Measurements from ENCODE around the gene TBK1. TPM values are rescaled to one million over a fixed set of nuclear protein-coding genes. Genes with fewer than 3 reads are reported as not detected.

Gene TBK1
- total and polyA plus RNA-seq, 10 of the 15 experiments (the other 5 are each of a cell fraction or from before 2014, with no cell fraction given): 13.4 to 49.3 (median 37.7) TPM

GRCh38 chr12:64451687-64452558 is at the start of gene TBK1 (continued):
- peak; percentile 81 to 94 for TF ChIP-seq BHLHE40 (IDR thresholded peaks at IDR 0.05; ENCODE audit: borderline replicate concordance in 1 of 2, low read depth in 2 of 2, low read length in 1 of 2)
- TF ChIP-seq USF2 (IDR thresholded peaks at IDR 0.05; ENCODE audit: borderline replicate concordance, low read depth, low read length): peak; percentile 91
- no peak for TF ChIP-seq CTCF (IDR thresholded peaks at IDR 0.05 in 2 of 3, conservative IDR thresholded peaks at IDR 0.05 in 1 of 3; ENCODE audit: control insufficient read depth in 2 of 3, extremely low read depth in 1 of 3, insufficient read depth in 1 of 3, low read depth in 3 of 3, low read length in 3 of 3)
- TF ChIP-seq CBX5 (IDR thresholded peaks at IDR 0.05; ENCODE audit: low read depth): 0 out of 2 replicates have a peak, but pooled peaks have one; percentile 9
- TF ChIP-seq NR2C1 (IDR thresholded peaks at IDR 0.05): peak; percentile 40; the same call in 1 of the 2 replicates
- no peak; the same call in 1 of the 2 replicates for TF ChIP-seq SMAD5 (IDR thresholded peaks at IDR 0.05; ENCODE audit: low read depth)
- TF ChIP-seq CHD4 (IDR thresholded peaks at IDR 0.05): no peak
- peak; percentile 82 for TF ChIP-seq NR2F1 (conservative IDR thresholded peaks at IDR 0.05)
- TF ChIP-seq FOXK2 (IDR thresholded peaks at IDR 0.05): no peak
- peak; percentile 96 for TF ChIP-seq LARP7 (IDR thresholded peaks at IDR 0.05)
- TF ChIP-seq MEF2A (IDR thresholded peaks at IDR 0.05; ENCODE audit: insufficient read depth, low read depth, low read length): no peak
- TF ChIP-seq SUPT20H (IDR thresholded peaks at IDR 0.05; ENCODE audit: borderline replicate concordance, control insufficient read depth, low read depth, low read length): no peak
- peak; percentile 58; the same call in 1 of the 2 replicates for TF ChIP-seq YY1 (IDR thresholded peaks at IDR 0.05; ENCODE audit: low read depth, low read length)
- TF ChIP-seq HDGF (IDR thresholded peaks at IDR 0.05): no peak
- TF ChIP-seq ZNF207 (IDR thresholded peaks at IDR 0.05; ENCODE audit: borderline replicate concordance): peak; percentile 80; the same call in 1 of the 2 replicates
- TF ChIP-seq, protein P1, sequence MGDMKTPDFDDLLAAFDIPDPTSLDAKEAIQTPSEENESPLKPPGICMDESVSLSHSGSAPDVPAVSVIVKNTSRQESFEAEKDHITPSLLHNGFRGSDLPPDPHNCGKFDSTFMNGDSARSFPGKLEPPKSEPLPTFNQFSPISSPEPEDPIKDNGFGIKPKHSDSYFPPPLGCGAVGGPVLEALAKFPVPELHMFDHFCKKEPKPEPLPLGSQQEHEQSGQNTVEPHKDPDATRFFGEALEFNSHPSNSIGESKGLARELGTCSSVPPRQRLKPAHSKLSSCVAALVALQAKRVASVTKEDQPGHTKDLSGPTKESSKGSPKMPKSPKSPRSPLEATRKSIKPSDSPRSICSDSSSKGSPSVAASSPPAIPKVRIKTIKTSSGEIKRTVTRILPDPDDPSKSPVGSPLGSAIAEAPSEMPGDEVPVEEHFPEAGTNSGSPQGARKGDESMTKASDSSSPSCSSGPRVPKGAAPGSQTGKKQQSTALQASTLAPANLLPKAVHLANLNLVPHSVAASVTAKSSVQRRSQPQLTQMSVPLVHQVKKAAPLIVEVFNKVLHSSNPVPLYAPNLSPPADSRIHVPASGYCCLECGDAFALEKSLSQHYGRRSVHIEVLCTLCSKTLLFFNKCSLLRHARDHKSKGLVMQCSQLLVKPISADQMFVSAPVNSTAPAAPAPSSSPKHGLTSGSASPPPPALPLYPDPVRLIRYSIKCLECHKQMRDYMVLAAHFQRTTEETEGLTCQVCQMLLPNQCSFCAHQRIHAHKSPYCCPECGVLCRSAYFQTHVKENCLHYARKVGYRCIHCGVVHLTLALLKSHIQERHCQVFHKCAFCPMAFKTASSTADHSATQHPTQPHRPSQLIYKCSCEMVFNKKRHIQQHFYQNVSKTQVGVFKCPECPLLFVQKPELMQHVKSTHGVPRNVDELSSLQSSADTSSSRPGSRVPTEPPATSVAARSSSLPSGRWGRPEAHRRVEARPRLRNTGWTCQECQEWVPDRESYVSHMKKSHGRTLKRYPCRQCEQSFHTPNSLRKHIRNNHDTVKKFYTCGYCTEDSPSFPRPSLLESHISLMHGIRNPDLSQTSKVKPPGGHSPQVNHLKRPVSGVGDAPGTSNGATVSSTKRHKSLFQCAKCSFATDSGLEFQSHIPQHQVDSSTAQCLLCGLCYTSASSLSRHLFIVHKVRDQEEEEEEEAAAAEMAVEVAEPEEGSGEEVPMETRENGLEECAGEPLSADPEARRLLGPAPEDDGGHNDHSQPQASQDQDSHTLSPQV (IDR thresholded peaks at IDR 0.05): peak; percentile 72
- TF ChIP-seq PAX5 (IDR thresholded peaks at IDR 0.05; ENCODE audit: borderline replicate concordance, low read depth, low read length): no peak
- no peak for TF ChIP-seq NFYB (IDR thresholded peaks at IDR 0.05; ENCODE audit: insufficient read depth, low read depth, low read length)
- TF ChIP-seq NBN (IDR thresholded peaks at IDR 0.05): peak; percentile 14; the same call in 1 of the 2 replicates
- TF ChIP-seq ZNF274 (IDR thresholded peaks at IDR 0.05; ENCODE audit: insufficient read depth, insufficient read length): no peak
- 0 out of 2 replicates have a peak, but pooled peaks have one; percentile 27 for TF ChIP-seq CHD2 (IDR thresholded peaks at IDR 0.05; ENCODE audit: borderline replicate concordance, low read depth, low read length)
- TF ChIP-seq HDAC2 (IDR thresholded peaks at IDR 0.05): no peak

Measured in GM12878 (cell line).